ENCODE measurements around the gene SH3BP5L. TPM values are rescaled to one million over a fixed set of nuclear protein-coding genes. Genes with fewer than 3 reads are reported as not detected.

Gene SH3BP5L
- total and polyA plus RNA-seq, 2 experiments from 2014 or later = 6.5 to 17.2 TPM

GRCh38 chr1:248844526-248844925 is 18.8 kb upstream of the SH3BP5L start:
- Histone ChIP-seq H3K4me2 (no peak overlapping the region), H3K79me2 (peaks cover 45% of the 10 kb centered on the region), H3K4me3 (no peak overlapping the region), H2AFZ (no peak overlapping the region), H3K27ac (no peak overlapping the region), H3K9me2 (replicated peaks; ENCODE audit: insufficient read depth) (no peaks in the 10 kb centered on the region), H4K20me1 (ENCODE audit: insufficient read depth, poor library complexity, severe bottlenecking) (peaks cover 10% of the 10 kb centered on the region), H3K9me3 (ENCODE audit: low read depth) (no peaks in the 10 kb centered on the region), H3K4me1 (ENCODE audit: insufficient read depth) (peaks cover 6% of the 10 kb centered on the region), H3K27me3 (no peaks in the 10 kb centered on the region), H3K36me3 (replicated peaks; ENCODE audit: insufficient read depth, low read depth) (no peaks in the 10 kb centered on the region)
- TF ChIP-seq EZH2 (IDR thresholded peaks at IDR 0.05; ENCODE audit: borderline replicate concordance) (no peak), EZH2phosphoT487 (IDR thresholded peaks at IDR 0.05; ENCODE audit: low read depth, severe bottlenecking, unreplicated experiment) (no peak), CTCF (IDR thresholded peaks at IDR 0.05; ENCODE audit: poor library complexity) (no peak)
- DNase-seq (ENCODE audit: low spot score) = no peak
- WGBS (ENCODE audit: low lambda C conversion rate, missing lambda C conversion rate) = 97% methylated on average over 8 of the region's 8 CpGs

- peaks cover 9% of the 10 kb centered on the region for H3K4me1 ChIP-seq (ENCODE audit: insufficient read depth)
- no peaks in the 10 kb centered on the region for H3K9me2 ChIP-seq (replicated peaks; ENCODE audit: insufficient read depth)
- H3K4me2 ChIP-seq = no peak overlapping the region
- H3K27ac ChIP-seq = no peak overlapping the region
- no peak overlapping the region for H2AFZ ChIP-seq
- TF ChIP-seq EZH2 (IDR thresholded peaks at IDR 0.05; ENCODE audit: borderline replicate concordance) (no peak), CTCF (IDR thresholded peaks at IDR 0.05; ENCODE audit: poor library complexity) (no peak), EZH2phosphoT487 (IDR thresholded peaks at IDR 0.05; ENCODE audit: low read depth, severe bottlenecking, unreplicated experiment) (no peak)
- no peaks in the 10 kb centered on the region for H3K27me3 ChIP-seq
- H3K79me2 ChIP-seq = peaks cover 49% of the 10 kb centered on the region
- H3K9me3 ChIP-seq (ENCODE audit: low read depth) = no peaks in the 10 kb centered on the region
- peaks cover 10% of the 10 kb centered on the region for H4K20me1 ChIP-seq (ENCODE audit: insufficient read depth, poor library complexity, severe bottlenecking)
- WGBS (ENCODE audit: low lambda C conversion rate, missing lambda C conversion rate) = 91% methylated on average over 3 of the region's 3 CpGs
- no peak overlapping the region for H3K4me3 ChIP-seq
- no peaks in the 10 kb centered on the region for H3K36me3 ChIP-seq (replicated peaks; ENCODE audit: insufficient read depth, low read depth)
- no peak for DNase-seq (ENCODE audit: low spot score)
These were observed 18.0 kb upstream of the SH3BP5L start for GRCh38 chr1:248843687-248844086.

- H3K36me3 ChIP-seq (replicated peaks; ENCODE audit: insufficient read depth, low read depth) = no peaks in the 10 kb centered on the region
- no peak for DNase-seq (ENCODE audit: low spot score)
- no peak overlapping the region for H3K4me2 ChIP-seq
- 92% methylated on average over 8 of the region's 8 CpGs for WGBS (ENCODE audit: low lambda C conversion rate, missing lambda C conversion rate)
- no peaks in the 10 kb centered on the region for H3K9me3 ChIP-seq (ENCODE audit: low read depth)
- no peak for TF ChIP-seq CTCF (IDR thresholded peaks at IDR 0.05; ENCODE audit: poor library complexity)
- TF ChIP-seq EZH2 (IDR thresholded peaks at IDR 0.05; ENCODE audit: borderline replicate concordance) = no peak
- TF ChIP-seq EZH2phosphoT487 (IDR thresholded peaks at IDR 0.05; ENCODE audit: low read depth, severe bottlenecking, unreplicated experiment) = no peak
- H3K27me3 ChIP-seq = no peaks in the 10 kb centered on the region
- peaks cover 49% of the 10 kb centered on the region for H3K79me2 ChIP-seq
- H3K27ac ChIP-seq = no peak overlapping the region
- peaks cover 9% of the 10 kb centered on the region for H3K4me1 ChIP-seq (ENCODE audit: insufficient read depth)
- H4K20me1 ChIP-seq (ENCODE audit: insufficient read depth, poor library complexity, severe bottlenecking) = peaks cover 10% of the 10 kb centered on the region
- no peaks in the 10 kb centered on the region for H3K9me2 ChIP-seq (replicated peaks; ENCODE audit: insufficient read depth)
- H2AFZ ChIP-seq = no peak overlapping the region
- no peak overlapping the region for H3K4me3 ChIP-seq
These were observed 17.1 kb upstream of the SH3BP5L start for GRCh38 chr1:248842781-248843331.
